CD4-positive, alpha-beta T cell (primary cell): ENCODE measurements around the gene ELF5. TPM values are rescaled to one million over a fixed set of nuclear protein-coding genes. Genes with fewer than 3 reads are reported as not detected.

Source experiments
- ATAC-seq: fragments of 200-7000 bp; cut with Tn5 transposase; one replicate; pipeline ENCODE4 v1.10.0; 2022; ENCODE audit warnings: mild to moderate bottlenecking; ENCODE audit not compliant: poor library complexity
- CTCF ChIA-PET: fragments of 350-600 bp; sonication (Branson Sonifier 250); formaldehyde crosslinking; loops from one replicate; lab custom pipeline; 2021; ENCODE audit warnings: antibody characterized with exemption, inconsistent platforms; lab: Charles Lee
- POLR2A ChIA-PET: fragments of 350-600 bp; sonication (Branson Sonifier 250); formaldehyde crosslinking; loops from one replicate; lab custom pipeline; 2021; ENCODE audit warnings: antibody characterized with exemption, inconsistent platforms; lab: Charles Lee
- DNase-seq, 14 experiments: peaks; one replicate each; pipeline ENCODE4 v3.0.0-alpha.2; 2013 to 2020; ENCODE audit warnings: mixed read lengths in 2 of 14
- H3K27ac ChIP-seq, 2 donors: one replicate each; pipeline versions ENCODE4 v1.5.1 to v1.7.0; 2013; ENCODE audit warnings: low read length in 2 of 2, low read depth in 1 of 2, mild to moderate bottlenecking in 1 of 2
- H3K27me3 ChIP-seq, 2 experiments: 1 replicate in 1 of 2; 2 replicates in 1 of 2; pipeline versions ENCODE4 v1.6.1 to v1.7.0; 2013; ENCODE audit warnings: low read length in 2 of 2, control low read depth in 1 of 2, mild to moderate bottlenecking in 1 of 2, moderate library complexity in 1 of 2; ENCODE audit not compliant: insufficient read depth in 2 of 2, control insufficient read depth in 1 of 2
- H3K36me3 ChIP-seq: one replicate; pipeline ENCODE4 v1.6.1; 2013; ENCODE audit warnings: low read length, control low read depth; ENCODE audit not compliant: insufficient read depth
- H3K4me1 ChIP-seq: one replicate; pipeline ENCODE4 v1.6.1; 2013; ENCODE audit warnings: low read length, control low read depth; ENCODE audit not compliant: insufficient read depth
- H3K4me3 ChIP-seq: one replicate; pipeline ENCODE4 v1.5.1; 2013; ENCODE audit warnings: mild to moderate bottlenecking, low read length, moderate library complexity
- H3K9me3 ChIP-seq, 2 experiments: 1 replicate in 1 of 2; 2 replicates in 1 of 2; pipeline versions ENCODE4 v1.6.1 to v1.7.0; 2013; ENCODE audit warnings: low read length in 2 of 2, mild to moderate bottlenecking in 2 of 2, control low read depth in 1 of 2, moderate library complexity in 1 of 2; ENCODE audit not compliant: control insufficient read depth in 1 of 2, insufficient read depth in 1 of 2
- H3K27ac Mint-ChIP-seq: one replicate; pipeline ENCODE4 v1.8.0; 2020; ENCODE audit warnings: mixed read lengths
- H3K27me3 Mint-ChIP-seq: one replicate; pipeline ENCODE4 v1.8.0; 2021; ENCODE audit warnings: mixed read lengths
- H3K36me3 Mint-ChIP-seq: one replicate; pipeline ENCODE4 v1.8.0; 2021; ENCODE audit warnings: low read depth, mixed read lengths
- H3K4me1 Mint-ChIP-seq: one replicate; pipeline ENCODE4 v1.8.0; 2021; ENCODE audit warnings: low read depth, mixed read lengths
- H3K4me3 Mint-ChIP-seq: one replicate; pipeline ENCODE4 v1.8.0; 2020; ENCODE audit warnings: mild to moderate bottlenecking, mixed read lengths
- H3K9me3 Mint-ChIP-seq: one replicate; pipeline ENCODE4 v1.8.0; 2020; ENCODE audit warnings: mixed read lengths
- CTCF ChIP-seq: fragments of 200-600 bp; IDR thresholded peaks from one replicate; pipeline ENCODE4 v1.8.0; 2022; ENCODE audit warnings: antibody characterized with exemption, mild to moderate bottlenecking
- intact Hi-C, 2 experiments: fragments of 100-400 bp; cut with DNase I in 1 of 2; cut with micrococcal nuclease in 1 of 2; formaldehyde crosslinking; loops; one replicate each; pipeline versions ENCODE4 v1.15.1 to v1.9.0; 2023 to 2025; cut with DNase I, micrococcal nuclease
- total RNA-seq, 174 experiments: library from RNA in 2 of 174; stranded (reverse) in 2 of 174; gene quantifications; one replicate each; pipeline ENCODE4 v1.2.3 and lab custom pipeline; 2021 to 2026

ELF5 gene
- total RNA-seq, 2 experiments from 2014 or later: not detected

- ATAC-seq (no peak), DNase-seq (no peak)
- Mint-ChIP-seq H3K4me1 (no peaks in the 10 kb centered on the region), H3K27ac (no peak overlapping the region), H3K4me3 (no peak overlapping the region), H3K9me3 (no peaks in the 10 kb centered on the region), H3K36me3 (no peaks in the 10 kb centered on the region), H3K27me3 (no peaks in the 10 kb centered on the region)
- CTCF ChIA-PET: interaction anchor here (1.4 kb wide), 1 partner anchor 39 kb away, joined by 3 read pairs; no protein-coding TSS in a partner anchor
- Histone ChIP-seq H3K4me1 (no peaks in the 10 kb centered on the region), H3K27me3 (no peaks in the 10 kb centered on the region), H3K27ac (no peak overlapping the region), H3K9me3 (no peaks in the 10 kb centered on the region), H3K4me3 (no peak overlapping the region), H3K36me3 (no peaks in the 10 kb centered on the region)
- TF ChIP-seq CTCF: no peak
- intact Hi-C loops: loop anchor here in 1 of 2 experiments (10.0 kb wide), 1 partner anchor 908 kb away; the partner anchor contains the start of gene SLC1A2
- POLR2A ChIA-PET: no interaction called here
These were observed 6.4 kb downstream of the ELF5 start for GRCh38 chr11:34507156-34507555.

GRCh38 chr11:34505874-34506273 lies 7.7 kb downstream of the ELF5 start:
- CTCF ChIA-PET: no interaction called here
- H3K36me3 Mint-ChIP-seq: no peaks in the 10 kb centered on the region
- no peaks in the 10 kb centered on the region for H3K4me1 Mint-ChIP-seq
- no peak overlapping the region for H3K4me3 Mint-ChIP-seq
- Histone ChIP-seq H3K36me3 (no peaks in the 10 kb centered on the region), H3K27me3 (no peaks in the 10 kb centered on the region), H3K27ac (no peak overlapping the region), H3K4me3 (no peak overlapping the region), H3K4me1 (no peaks in the 10 kb centered on the region), H3K9me3 (no peaks in the 10 kb centered on the region)
- DNase-seq (no peak), ATAC-seq (no peak)
- intact Hi-C loops: loop anchor here in 1 of 2 experiments (10.0 kb wide), 1 partner anchor 909 kb away; the partner anchor contains the start of gene SLC1A2
- TF ChIP-seq CTCF: no peak
- POLR2A ChIA-PET: no interaction called here
- H3K27ac Mint-ChIP-seq: no peak overlapping the region
- H3K27me3 Mint-ChIP-seq: no peaks in the 10 kb centered on the region
- no peaks in the 10 kb centered on the region for H3K9me3 Mint-ChIP-seq

- intact Hi-C loops: loop anchor here in 1 of 2 experiments (10.0 kb wide), 1 partner anchor 912 kb away; the partner anchor contains the start of gene SLC1A2
- no peak overlapping the region for H3K4me3 Mint-ChIP-seq
- POLR2A ChIA-PET: no interaction called here
- Histone ChIP-seq H3K4me1 (no peaks in the 10 kb centered on the region), H3K9me3 (no peaks in the 10 kb centered on the region), H3K27me3 (peaks cover 0 to 3% of the 10 kb centered on the region in 2 experiments), H3K36me3 (no peaks in the 10 kb centered on the region), H3K4me3 (no peak overlapping the region), H3K27ac (no peak overlapping the region)
- H3K9me3 Mint-ChIP-seq: no peaks in the 10 kb centered on the region
- no peaks in the 10 kb centered on the region for H3K36me3 Mint-ChIP-seq
- DNase-seq (no peak), ATAC-seq (no peak)
- no peaks in the 10 kb centered on the region for H3K4me1 Mint-ChIP-seq
- CTCF ChIA-PET: no interaction called here
- no peaks in the 10 kb centered on the region for H3K27me3 Mint-ChIP-seq
- TF ChIP-seq CTCF: no peak
- no peak overlapping the region for H3K27ac Mint-ChIP-seq
These were observed 10.6 kb downstream of the ELF5 start for GRCh38 chr11:34502949-34503348.
